ENCODE data around the gene TMED1. TPM values are rescaled to one million over a fixed set of nuclear protein-coding genes. Genes with fewer than 3 reads are reported as not detected.

TMED1 gene
- total and polyA plus RNA-seq, 9 of the 15 experiments (the other 6 are each of a cell fraction or from before 2014, with no cell fraction given) = 0.86 to 30.2 (median 23.5) TPM

GRCh38 chr19:10870501-10870954 is 34.5 kb upstream of the TMED1 start (continued):
- TF ChIP-seq, protein P1, sequence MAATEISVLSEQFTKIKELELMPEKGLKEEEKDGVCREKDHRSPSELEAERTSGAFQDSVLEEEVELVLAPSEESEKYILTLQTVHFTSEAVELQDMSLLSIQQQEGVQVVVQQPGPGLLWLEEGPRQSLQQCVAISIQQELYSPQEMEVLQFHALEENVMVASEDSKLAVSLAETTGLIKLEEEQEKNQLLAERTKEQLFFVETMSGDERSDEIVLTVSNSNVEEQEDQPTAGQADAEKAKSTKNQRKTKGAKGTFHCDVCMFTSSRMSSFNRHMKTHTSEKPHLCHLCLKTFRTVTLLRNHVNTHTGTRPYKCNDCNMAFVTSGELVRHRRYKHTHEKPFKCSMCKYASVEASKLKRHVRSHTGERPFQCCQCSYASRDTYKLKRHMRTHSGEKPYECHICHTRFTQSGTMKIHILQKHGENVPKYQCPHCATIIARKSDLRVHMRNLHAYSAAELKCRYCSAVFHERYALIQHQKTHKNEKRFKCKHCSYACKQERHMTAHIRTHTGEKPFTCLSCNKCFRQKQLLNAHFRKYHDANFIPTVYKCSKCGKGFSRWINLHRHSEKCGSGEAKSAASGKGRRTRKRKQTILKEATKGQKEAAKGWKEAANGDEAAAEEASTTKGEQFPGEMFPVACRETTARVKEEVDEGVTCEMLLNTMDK (IDR thresholded peaks at IDR 0.05; ENCODE audit: borderline replicate concordance, insufficient read depth, low read depth, low read length, poor library complexity, severe bottlenecking) = no peak
- TF ChIP-seq, protein P2, sequence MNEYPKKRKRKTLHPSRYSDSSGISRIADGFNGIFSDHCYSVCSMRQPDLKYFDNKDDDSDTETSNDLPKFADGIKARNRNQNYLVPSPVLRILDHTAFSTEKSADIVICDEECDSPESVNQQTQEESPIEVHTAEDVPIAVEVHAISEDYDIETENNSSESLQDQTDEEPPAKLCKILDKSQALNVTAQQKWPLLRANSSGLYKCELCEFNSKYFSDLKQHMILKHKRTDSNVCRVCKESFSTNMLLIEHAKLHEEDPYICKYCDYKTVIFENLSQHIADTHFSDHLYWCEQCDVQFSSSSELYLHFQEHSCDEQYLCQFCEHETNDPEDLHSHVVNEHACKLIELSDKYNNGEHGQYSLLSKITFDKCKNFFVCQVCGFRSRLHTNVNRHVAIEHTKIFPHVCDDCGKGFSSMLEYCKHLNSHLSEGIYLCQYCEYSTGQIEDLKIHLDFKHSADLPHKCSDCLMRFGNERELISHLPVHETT (CRISPR knock-in tag; conservative IDR thresholded peaks at IDR 0.05 in 1 of 2, IDR thresholded peaks at IDR 0.05 in 1 of 2) = no peak
- TF ChIP-seq CBX5 (IDR thresholded peaks at IDR 0.05; ENCODE audit: borderline replicate concordance, low read depth) = no peak
- TF ChIP-seq CREB3L1 (IDR thresholded peaks at IDR 0.05; ENCODE audit: borderline replicate concordance, low read depth) = no peak
- 0 out of 4 replicates have a peak, but pooled peaks have one; percentile 68 to 78 for TF ChIP-seq ARNT (IDR thresholded peaks at IDR 0.05)
- TF ChIP-seq CBFA2T2 (conservative IDR thresholded peaks at IDR 0.05) = peak; percentile 74
- TF ChIP-seq NR2C2 (CRISPR knock-in tag; IDR thresholded peaks at IDR 0.05) = no peak
- TF ChIP-seq NR2C2 (tag; IDR thresholded peaks at IDR 0.05) = peak; percentile 64; the same call in 1 of the 2 replicates
- peak; percentile 71; the same call in 1 of the 2 replicates for TF ChIP-seq HDGF (IDR thresholded peaks at IDR 0.05)
- no peak for TF ChIP-seq UBTF (IDR thresholded peaks at IDR 0.05; ENCODE audit: borderline replicate concordance in 1 of 2, low read depth in 2 of 2, low read length in 2 of 2)
- TF ChIP-seq SMARCA4 (IDR thresholded peaks at IDR 0.05) = peak; percentile 79
- peak; percentile 12 for TF ChIP-seq RBBP5 (IDR thresholded peaks at IDR 0.05; ENCODE audit: borderline replicate concordance, insufficient read depth, low read length, poor library complexity, severe bottlenecking)

Data from K562 (cell line).